Activated naive CD4-positive, alpha-beta T cell treated with anti-CD3 and anti-CD28 coated beads, Interleukin-2, amount 10 ng/mL, durations not matched to agents 7 days and 5 days (primary cell): ENCODE results near the gene THOC6.
A peak's percentile ranks its signal among the peaks of the same experiment; 100 is the strongest.

ENCODE experiments used
- CTCF ChIA-PET: fragments of 350-600 bp; sonication (Branson Sonifier 250); formaldehyde crosslinking; loops from one replicate; lab custom pipeline; 2021; ENCODE audit warnings: antibody characterized with exemption; lab: Charles Lee
- DNase-seq: peaks from one replicate; pipeline ENCODE4 v3.0.0-alpha.2; 2020
- H3K27ac Mint-ChIP-seq: one replicate; pipeline ENCODE4 v1.8.0; 2021; ENCODE audit warnings: mild to moderate bottlenecking, moderate library complexity, mixed read lengths
- H3K27me3 Mint-ChIP-seq: one replicate; pipeline ENCODE4 v1.8.0; 2021; ENCODE audit warnings: mild to moderate bottlenecking, mixed read lengths
- H3K36me3 Mint-ChIP-seq: one replicate; pipeline ENCODE4 v1.8.0; 2021; ENCODE audit warnings: mixed read lengths
- H3K4me1 Mint-ChIP-seq: one replicate; pipeline ENCODE4 v1.8.0; 2021; ENCODE audit warnings: mixed read lengths
- H3K4me3 Mint-ChIP-seq: one replicate; pipeline ENCODE4 v1.8.0; 2021; ENCODE audit warnings: mild to moderate bottlenecking, moderate library complexity, mixed read lengths
- H3K9me3 Mint-ChIP-seq: one replicate; pipeline ENCODE4 v1.8.0; 2021; ENCODE audit warnings: mixed read lengths

Gene THOC6

GRCh38 chr16:3035972-3036725 lies 12.3 kb downstream of the THOC6 start:
- peaks cover 28% of the 10 kb centered on the region for H3K4me1 Mint-ChIP-seq
- CTCF ChIA-PET = interaction anchor here (8.7 to 18.9 kb wide), 2 partner anchors 22 to 31 kb away, joined by 71 to 300 read pairs; partner anchors contain the start of gene CLDN9
- DNase-seq = no peak
- H3K36me3 Mint-ChIP-seq = peaks cover 2% of the 10 kb centered on the region
- H3K27ac Mint-ChIP-seq = peak overlapping the region; percentile 49
- H3K9me3 Mint-ChIP-seq = no peaks in the 10 kb centered on the region
- peaks cover 100% of the 10 kb centered on the region for H3K27me3 Mint-ChIP-seq
- no peak overlapping the region for H3K4me3 Mint-ChIP-seq

DNA sequence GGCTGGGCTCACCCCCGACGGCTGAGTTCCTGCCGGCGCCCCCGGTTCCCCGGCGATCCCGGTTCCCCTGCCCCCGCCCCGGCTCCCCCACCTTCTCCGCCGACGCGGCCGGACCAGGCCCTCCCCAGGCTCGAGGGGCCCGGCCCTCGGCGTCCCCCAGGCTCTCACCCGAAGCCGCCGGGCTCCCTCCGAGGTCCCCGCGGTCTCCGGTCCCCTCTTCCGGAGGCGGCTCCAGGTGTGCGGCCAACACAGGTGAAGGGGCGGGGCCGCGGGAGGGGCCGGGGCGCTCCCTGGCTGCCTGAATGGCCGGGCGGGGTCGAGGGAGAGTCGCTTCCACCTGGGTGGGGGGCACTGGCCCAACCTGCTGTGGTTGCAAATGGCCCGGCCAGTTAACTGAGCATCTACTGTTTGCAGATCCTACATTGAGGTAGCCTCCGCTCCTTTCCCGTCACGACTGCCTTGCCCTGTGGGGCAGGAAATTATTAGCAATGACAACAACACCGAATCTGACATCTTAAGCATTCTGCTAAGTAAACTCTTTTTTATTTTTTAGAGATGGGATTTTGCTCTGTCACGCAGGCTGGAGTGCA lies 13.0 kb downstream of the THOC6 start, which contains the start of gene BICDL2:
Gene BICDL2, minus strand, starts transcription at position 219 of the 590 bp plus-strand sequence. CDS start 1,448 bp downstream, outside the sequence.
- CTCF ChIA-PET = interaction anchor here (0.8 kb wide), 1 partner anchor 9 kb away, joined by 5 read pairs; no protein-coding TSS in a partner anchor
- no peak for DNase-seq
- peak within 1 kb of the TSS; percentile 49 for H3K27ac Mint-ChIP-seq
- H3K4me1 Mint-ChIP-seq = peaks cover 25% of the 10 kb centered on the region
- H3K36me3 Mint-ChIP-seq = peaks cover 2% of the 10 kb centered on the region
- no peaks in the 10 kb centered on the region for H3K9me3 Mint-ChIP-seq
- H3K4me3 Mint-ChIP-seq = no peak within 1 kb of the TSS
- H3K27me3 Mint-ChIP-seq = peaks cover 100% of the 10 kb centered on the region

DNA sequence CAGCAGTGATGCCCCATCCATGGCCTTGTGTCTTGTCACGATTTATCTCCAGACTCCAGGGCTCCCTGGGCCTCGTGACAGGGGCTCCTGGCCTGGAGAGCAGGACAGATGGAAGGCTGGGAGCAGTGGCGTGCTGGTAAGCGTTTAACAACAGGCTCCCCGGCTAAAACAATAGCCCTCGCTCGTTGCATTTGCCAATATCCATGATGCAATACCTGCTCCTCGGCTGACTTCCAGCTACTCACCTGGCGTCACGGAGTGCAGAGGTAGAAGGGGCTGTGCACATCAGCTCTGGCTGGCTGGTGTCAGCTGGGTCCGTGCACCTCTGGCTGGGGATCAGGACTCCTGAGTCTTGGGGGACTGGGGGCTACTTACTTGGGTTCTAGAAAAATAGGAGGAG lies 14.4 kb downstream of the THOC6 start:
- Mint-ChIP-seq H3K27ac (no peak overlapping the region), H3K36me3 (peaks cover 2% of the 10 kb centered on the region), H3K27me3 (peaks cover 100% of the 10 kb centered on the region), H3K4me1 (peaks cover 16% of the 10 kb centered on the region), H3K9me3 (no peaks in the 10 kb centered on the region), H3K4me3 (no peak overlapping the region)
- CTCF ChIA-PET = interaction anchor here (8.5 kb wide), 1 partner anchor 8 kb away, joined by 80 read pairs; no protein-coding TSS in a partner anchor
- no peak for DNase-seq

DNA sequence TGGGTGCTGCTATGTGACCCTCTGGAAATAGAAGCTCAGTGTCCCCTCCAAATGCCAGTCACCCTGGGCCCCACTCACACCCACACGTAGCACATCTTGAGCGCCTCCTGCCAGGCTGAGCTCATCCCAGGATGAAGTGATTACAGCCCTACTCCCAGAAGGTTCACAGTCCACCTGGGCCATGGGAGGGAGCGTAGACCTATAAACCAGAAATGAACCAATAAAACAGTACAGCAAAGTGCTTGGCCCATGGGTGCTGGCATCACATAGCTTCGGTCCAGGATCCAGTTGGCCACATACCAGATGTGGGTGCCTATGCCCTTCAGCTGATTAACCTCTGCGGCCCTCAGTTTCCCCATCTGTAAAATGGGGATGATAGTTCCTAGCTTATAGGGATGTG lies 15.1 kb downstream of the THOC6 start:
- Mint-ChIP-seq H3K36me3 (peaks cover under 1% of the 10 kb centered on the region), H3K9me3 (no peaks in the 10 kb centered on the region), H3K27me3 (peaks cover 100% of the 10 kb centered on the region), H3K4me3 (no peak overlapping the region), H3K27ac (no peak overlapping the region), H3K4me1 (peaks cover 17% of the 10 kb centered on the region)
- DNase-seq = no peak
- CTCF ChIA-PET = interaction anchor here (8.5 kb wide), 1 partner anchor 9 kb away, joined by 80 read pairs; no protein-coding TSS in a partner anchor

GRCh38 chr16:3042376-3042775 lies 18.5 kb downstream of the THOC6 start:
- Mint-ChIP-seq H3K4me1 (peaks cover 22% of the 10 kb centered on the region), H3K4me3 (no peak overlapping the region), H3K9me3 (no peaks in the 10 kb centered on the region), H3K27ac (no peak overlapping the region), H3K36me3 (peaks cover 4% of the 10 kb centered on the region), H3K27me3 (peaks cover 100% of the 10 kb centered on the region)
- DNase-seq = no peak
- CTCF ChIA-PET = interaction anchor here (8.5 kb wide), 1 partner anchor 12 kb away, joined by 80 read pairs; no protein-coding TSS in a partner anchor

- Mint-ChIP-seq H3K4me1 (peaks cover 45% of the 10 kb centered on the region), H3K27me3 (peaks cover 92% of the 10 kb centered on the region), H3K4me3 (peak overlapping the region; percentile 83), H3K36me3 (peaks cover 14% of the 10 kb centered on the region), H3K9me3 (no peaks in the 10 kb centered on the region), H3K27ac (peak overlapping the region; percentile 82)
- CTCF ChIA-PET = interaction anchor here (1.4 to 8.5 kb wide), 2 partner anchors 13 to 14 kb away, joined by 3 to 80 read pairs; no protein-coding TSS in a partner anchor
- no peak for DNase-seq
These were observed 20.9 kb downstream of the THOC6 start for GRCh38 chr16:3044708-3045107.

DNA sequence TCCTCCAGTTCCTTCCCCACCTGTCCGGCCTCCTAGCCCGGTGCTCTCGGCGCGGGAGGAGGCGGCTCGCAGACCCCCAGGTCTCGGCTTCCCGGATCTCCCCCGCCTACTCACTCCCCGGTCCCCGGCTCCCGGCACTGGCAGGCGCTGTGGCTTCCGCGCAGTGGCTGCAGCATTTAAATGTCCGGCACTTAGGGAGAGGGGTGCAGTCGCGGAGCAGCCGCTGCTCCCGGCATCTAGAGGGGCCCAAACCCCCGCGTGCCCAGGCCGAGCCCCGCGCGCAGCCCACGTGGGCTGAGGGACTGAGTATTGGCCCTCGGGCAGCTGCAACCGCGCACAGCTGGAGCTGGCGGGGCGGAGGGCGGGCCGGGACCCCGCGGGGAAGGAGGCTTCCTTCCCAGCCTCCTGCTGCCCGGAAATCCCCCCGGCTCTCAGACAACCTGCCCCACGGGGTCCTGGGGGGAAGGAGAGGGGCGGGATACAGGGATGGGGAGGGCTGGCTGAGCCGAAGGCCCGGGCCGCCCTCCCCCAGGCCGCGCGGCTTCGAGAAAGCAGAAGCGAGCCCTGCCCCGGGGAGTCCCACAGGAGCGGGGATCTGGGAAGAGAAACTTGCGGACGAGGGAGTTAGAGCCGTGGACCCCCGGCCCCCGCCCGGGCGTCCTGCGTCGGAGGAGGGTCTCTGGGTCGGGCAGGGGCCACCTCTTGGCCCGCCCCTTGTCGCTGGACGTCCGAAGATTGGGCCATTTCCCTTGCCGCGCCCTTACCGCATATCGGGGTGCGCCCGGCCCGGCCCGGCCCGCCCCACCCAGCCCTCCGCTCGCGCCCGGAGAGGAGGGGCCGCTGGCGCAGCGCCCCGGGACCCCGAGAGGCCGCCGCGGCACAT lies 22.2 kb downstream of the THOC6 start, which contains the start of gene MMP25:
Gene MMP25, plus strand, starts transcription at position 804 of the 883 bp plus-strand sequence. CDS start 357 bp downstream, outside the sequence.
- Mint-ChIP-seq H3K4me1 (peaks cover 58% of the 10 kb centered on the region), H3K36me3 (peaks cover 18% of the 10 kb centered on the region), H3K9me3 (no peaks in the 10 kb centered on the region), H3K27me3 (peaks cover 79% of the 10 kb centered on the region), H3K27ac (peak within 1 kb of the TSS; percentile 85), H3K4me3 (peak within 1 kb of the TSS; percentile 83)
- peak; percentile 54 for DNase-seq
- CTCF ChIA-PET = interaction anchor here (1.1 to 8.5 kb wide), 2 partner anchors 16 to 36 kb away, joined by 3 to 80 read pairs; no protein-coding TSS in a partner anchor

GRCh38 chr16:3046641-3047386 lies 23.0 kb downstream of the THOC6 start:
- peaks cover 70% of the 10 kb centered on the region for H3K27me3 Mint-ChIP-seq
- H3K27ac Mint-ChIP-seq = peak overlapping the region; percentile 85
- peak overlapping the region; percentile 72 for H3K4me3 Mint-ChIP-seq

DNA sequence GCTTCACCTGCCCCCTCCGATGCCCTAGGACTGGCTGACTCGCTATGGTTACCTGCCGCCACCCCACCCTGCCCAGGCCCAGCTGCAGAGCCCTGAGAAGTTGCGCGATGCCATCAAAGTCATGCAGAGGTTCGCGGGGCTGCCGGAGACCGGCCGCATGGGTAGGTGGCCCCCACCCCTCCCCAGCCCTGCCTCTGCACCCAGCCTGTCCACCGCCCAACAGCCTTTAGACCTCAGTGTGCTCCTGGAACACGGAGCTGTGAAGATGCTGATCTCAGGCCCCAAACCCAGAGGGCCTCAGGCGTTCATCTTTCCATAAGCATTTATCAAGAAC lies 23.5 kb downstream of the THOC6 start:
- Mint-ChIP-seq H3K27me3 (peaks cover 65% of the 10 kb centered on the region), H3K4me1 (peaks cover 71% of the 10 kb centered on the region), H3K9me3 (no peaks in the 10 kb centered on the region), H3K4me3 (peak overlapping the region; percentile 72), H3K36me3 (peaks cover 26% of the 10 kb centered on the region), H3K27ac (peak overlapping the region; percentile 85)
- peak; percentile 45 for DNase-seq
- CTCF ChIA-PET = interaction anchor here (1.0 to 2.9 kb wide), 7 partner anchors 11 to 121 kb away, joined by 4 to 22 read pairs (median 9); no protein-coding TSS in a partner anchor

More at GRCh38 chr16:3046641-3047386, 23.0 kb downstream of the THOC6 start:
- DNase-seq = peak; percentile 53
- H3K36me3 Mint-ChIP-seq = peaks cover 22% of the 10 kb centered on the region
- peaks cover 66% of the 10 kb centered on the region for H3K4me1 Mint-ChIP-seq
- H3K9me3 Mint-ChIP-seq = no peaks in the 10 kb centered on the region
- CTCF ChIA-PET = interaction anchor here (1.4 to 2.9 kb wide), 4 partner anchors 12 to 121 kb away, joined by 4 to 22 read pairs (median 12); no protein-coding TSS in a partner anchor

DNA sequence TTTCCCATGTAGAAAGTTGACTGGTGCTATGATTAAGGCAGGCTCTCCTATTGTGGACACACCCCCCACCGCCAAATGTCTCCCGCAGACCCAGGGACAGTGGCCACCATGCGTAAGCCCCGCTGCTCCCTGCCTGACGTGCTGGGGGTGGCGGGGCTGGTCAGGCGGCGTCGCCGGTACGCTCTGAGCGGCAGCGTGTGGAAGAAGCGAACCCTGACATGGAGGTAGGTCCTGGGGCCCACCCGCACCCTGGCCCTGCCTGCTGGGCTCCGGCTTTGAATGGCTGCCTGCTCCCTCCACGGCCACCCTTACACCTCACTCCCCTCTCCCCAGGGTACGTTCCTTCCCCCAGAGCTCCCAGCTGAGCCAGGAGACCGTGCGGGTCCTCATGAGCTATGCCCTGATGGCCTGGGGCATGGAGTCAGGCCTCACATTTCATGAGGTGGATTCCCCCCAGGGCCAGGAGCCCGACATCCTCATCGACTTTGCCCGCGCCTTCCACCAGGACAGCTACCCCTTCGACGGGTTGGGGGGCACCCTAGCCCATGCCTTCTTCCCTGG lies 26.2 kb downstream of the THOC6 start:
- CTCF ChIA-PET = interaction anchor here (0.8 to 2.8 kb wide), 3 partner anchors 9 to 79 kb away, joined by 3 to 32 read pairs (median 3); no protein-coding TSS in a partner anchor
- peaks cover 40% of the 10 kb centered on the region for H3K36me3 Mint-ChIP-seq
- H3K27ac Mint-ChIP-seq = no peak overlapping the region
- peaks cover 39% of the 10 kb centered on the region for H3K27me3 Mint-ChIP-seq
- no peak for DNase-seq
- no peak overlapping the region for H3K4me3 Mint-ChIP-seq
- peaks cover 79% of the 10 kb centered on the region for H3K4me1 Mint-ChIP-seq
- no peaks in the 10 kb centered on the region for H3K9me3 Mint-ChIP-seq

DNA sequence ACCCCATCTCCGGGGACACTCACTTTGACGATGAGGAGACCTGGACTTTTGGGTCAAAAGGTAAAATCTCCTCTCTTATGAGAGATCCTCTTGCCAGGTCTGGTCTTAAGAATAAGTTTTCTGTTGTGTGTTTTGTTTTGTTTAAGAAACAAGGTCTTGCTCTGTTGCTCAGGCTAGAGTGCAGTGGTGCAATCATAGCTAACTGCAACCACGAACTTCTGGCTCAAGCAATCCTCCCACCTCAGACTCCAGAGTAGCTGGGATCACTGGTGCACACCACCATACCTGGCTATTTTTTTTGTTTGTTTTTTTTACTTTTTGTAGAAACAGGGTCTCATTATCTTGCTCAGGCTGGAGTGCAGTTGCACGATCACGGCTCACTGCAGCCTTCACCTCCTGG lies 26.7 kb downstream of the THOC6 start:
- no peak overlapping the region for H3K4me3 Mint-ChIP-seq
- peak overlapping the region; percentile 53 for H3K27ac Mint-ChIP-seq
- no peak for DNase-seq
- peaks cover 34% of the 10 kb centered on the region for H3K27me3 Mint-ChIP-seq
- peaks cover 79% of the 10 kb centered on the region for H3K4me1 Mint-ChIP-seq
- H3K36me3 Mint-ChIP-seq = peaks cover 42% of the 10 kb centered on the region
- CTCF ChIA-PET = interaction anchor here (0.8 to 2.8 kb wide), 3 partner anchors 8 to 79 kb away, joined by 3 to 32 read pairs (median 3); no protein-coding TSS in a partner anchor
- no peaks in the 10 kb centered on the region for H3K9me3 Mint-ChIP-seq

DNA sequence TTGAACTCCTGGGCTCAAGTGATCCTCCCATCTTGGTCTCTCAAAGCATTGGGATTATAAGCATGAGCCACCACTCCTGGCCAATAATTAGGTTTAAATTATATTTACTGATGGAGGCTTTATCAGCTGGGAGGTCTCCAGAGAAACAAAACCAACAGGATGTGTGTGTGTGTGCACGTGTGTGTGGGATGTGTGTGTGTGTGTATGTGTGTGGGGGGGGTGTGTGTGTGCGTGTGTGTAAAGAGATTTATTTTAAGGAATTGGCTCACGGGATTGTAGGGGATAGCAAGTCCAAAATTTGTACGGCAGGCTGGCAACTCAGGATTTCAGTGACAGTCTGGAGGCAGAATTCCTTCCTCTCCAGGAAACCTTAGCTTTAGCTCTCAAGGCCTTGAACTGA lies 27.2 kb downstream of the THOC6 start:
- Mint-ChIP-seq H3K36me3 (peaks cover 45% of the 10 kb centered on the region), H3K4me3 (no peak overlapping the region), H3K4me1 (peaks cover 84% of the 10 kb centered on the region), H3K27ac (peak overlapping the region; percentile 68), H3K9me3 (no peaks in the 10 kb centered on the region), H3K27me3 (peaks cover 29% of the 10 kb centered on the region)
- CTCF ChIA-PET = interaction anchor here (2.8 kb wide), 1 partner anchor 21 kb away, joined by 32 read pairs; no protein-coding TSS in a partner anchor
- no peak for DNase-seq
